ENCODE measurements around the gene IGFALS.

- TF ChIP-seq ZNF384 (IDR thresholded peaks at IDR 0.05), result no peak
- TF ChIP-seq FOXM1 (IDR thresholded peaks at IDR 0.05; ENCODE audit: borderline replicate concordance), result no peak
- TF ChIP-seq BHLHE40 (IDR thresholded peaks at IDR 0.05; ENCODE audit: borderline replicate concordance), result no peak
- TF ChIP-seq SP1 (IDR thresholded peaks at IDR 0.05), result no peak
- no peak for TF ChIP-seq ELF4 (IDR thresholded peaks at IDR 0.05)
- no peak for TF ChIP-seq NFRKB (IDR thresholded peaks at IDR 0.05)
- no peak for TF ChIP-seq SUZ12 (IDR thresholded peaks at IDR 0.05)
- no peak for TF ChIP-seq CTBP1 (IDR thresholded peaks at IDR 0.05; ENCODE audit: borderline replicate concordance)
- no peak for TF ChIP-seq LEF1 (IDR thresholded peaks at IDR 0.05; ENCODE audit: borderline replicate concordance)
- no peak for TF ChIP-seq ARNT (IDR thresholded peaks at IDR 0.05)
- no peak for TF ChIP-seq HDGF (IDR thresholded peaks at IDR 0.05; ENCODE audit: borderline replicate concordance)
Observed at GRCh38 chr16:1793578-1794220, at the start of gene IGFALS.
